Measurements from ENCODE around the gene CAMK2N1.
"Not testable (repeated sequence)": the region's sequence is repeated elsewhere in the genome, so short reads cannot be mapped to it uniquely, and the experiment has no call there.

CAMK2N1 gene

DNA sequence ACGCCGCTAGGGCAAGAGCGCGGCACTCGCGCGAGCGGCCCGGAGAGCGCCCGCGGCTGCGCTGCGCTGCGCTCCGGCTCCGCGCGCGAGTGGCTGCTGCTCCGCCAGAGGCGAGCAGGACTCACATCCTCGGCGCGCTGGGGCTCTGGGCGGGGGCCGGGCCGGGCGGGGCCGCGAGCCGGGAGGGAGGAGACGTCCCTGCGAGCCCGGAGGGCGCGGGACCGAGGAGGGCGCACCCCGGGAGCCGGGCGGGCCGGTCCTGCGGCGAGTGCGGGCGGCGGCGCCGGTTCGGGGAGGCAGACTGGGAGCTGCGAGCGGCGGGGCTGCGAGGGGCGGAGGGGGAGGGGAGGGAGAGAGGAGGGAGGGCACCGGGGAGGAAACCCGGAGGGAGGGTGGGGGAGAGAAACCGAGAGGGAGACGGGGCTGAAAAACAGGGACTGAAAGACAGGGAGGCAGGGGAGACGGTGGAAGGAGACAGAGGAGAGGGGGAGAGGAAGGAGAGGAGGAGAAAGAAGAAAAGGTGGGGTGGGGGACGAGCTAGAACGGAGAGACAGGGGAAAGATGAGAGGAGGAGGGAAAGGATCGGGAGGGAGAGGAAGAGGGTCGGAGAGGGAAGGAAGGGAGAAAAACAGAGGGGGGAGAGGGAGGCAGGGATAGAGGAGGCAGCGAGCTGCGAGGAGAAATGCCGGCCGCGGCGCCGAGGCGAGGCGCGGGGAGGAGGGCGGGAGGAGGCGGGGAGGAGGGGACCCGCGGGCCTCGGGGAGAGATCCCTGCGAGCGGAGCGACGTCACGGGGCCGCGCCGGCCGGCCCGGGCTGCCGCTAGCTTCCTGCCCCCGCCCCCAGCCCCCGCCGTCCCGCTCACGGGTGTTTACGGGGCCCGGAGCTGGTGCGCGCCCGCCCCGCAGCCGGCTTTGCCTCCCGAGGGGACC lies at the start of gene CAMK2N1:
CAMK2N1 (minus strand) TSS at position 684 of the 930 bp plus-strand sequence. CDS start 831 bp downstream, outside the sequence.
- DNase-seq: peak; percentile 61

DNA sequence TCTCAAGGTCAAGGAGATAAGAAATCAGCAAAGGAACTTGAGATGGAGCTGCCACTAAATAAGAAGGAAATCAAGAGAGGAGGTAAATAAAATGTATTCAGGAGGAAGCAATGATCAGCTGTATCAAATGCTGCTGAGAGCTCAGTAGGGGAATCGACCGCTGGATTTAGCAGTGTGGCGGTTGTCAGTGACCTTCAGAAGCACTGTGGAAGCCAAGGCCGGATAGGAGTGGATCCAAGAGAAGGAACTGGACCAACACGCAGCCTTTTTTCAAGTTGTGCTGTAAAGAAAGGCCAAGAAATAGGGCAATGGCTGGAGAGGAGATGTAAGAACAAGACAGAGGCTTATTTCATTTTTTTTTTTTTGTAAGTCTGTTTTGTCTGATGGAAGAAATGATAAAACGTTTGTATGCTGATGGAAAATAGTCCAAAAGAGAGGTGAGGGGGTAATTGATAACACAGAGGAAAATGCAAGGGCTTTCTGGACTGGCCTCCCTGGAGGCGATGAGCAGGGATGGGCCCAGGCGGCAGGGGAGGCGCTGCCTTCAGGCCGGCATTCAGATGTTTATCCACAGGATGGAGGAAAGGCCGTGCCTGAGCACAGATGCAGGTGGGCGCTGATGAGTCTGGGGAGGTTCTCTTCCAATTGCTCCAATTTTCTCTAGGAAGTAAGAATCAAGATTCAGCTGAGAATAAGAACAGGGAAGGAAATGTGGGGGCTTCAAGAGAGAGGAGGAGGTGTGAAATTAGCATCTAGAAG lies 48.8 kb upstream of the CAMK2N1 start:
- DNase-seq: no peak

DNA sequence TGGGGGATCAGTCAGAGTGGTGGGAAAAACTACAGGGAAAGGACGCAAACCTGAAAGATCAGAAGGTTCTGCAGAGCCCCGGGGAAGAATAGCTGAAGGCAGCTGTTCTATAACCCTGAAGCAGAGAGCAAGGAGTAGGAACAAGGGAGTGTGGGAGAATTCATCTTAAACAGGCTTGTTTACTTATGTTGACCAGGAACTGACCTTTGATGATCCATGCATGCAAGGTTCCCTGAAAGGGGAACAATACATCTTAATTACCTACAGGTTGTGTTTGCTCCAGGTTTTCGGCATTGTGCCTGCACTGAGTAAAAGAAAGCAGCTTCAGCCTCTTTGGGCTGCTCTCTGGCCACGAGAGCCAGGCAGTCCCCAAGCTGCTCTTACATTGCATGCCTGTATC lies 47.6 kb upstream of the CAMK2N1 start:
- no peak for DNase-seq

DNA sequence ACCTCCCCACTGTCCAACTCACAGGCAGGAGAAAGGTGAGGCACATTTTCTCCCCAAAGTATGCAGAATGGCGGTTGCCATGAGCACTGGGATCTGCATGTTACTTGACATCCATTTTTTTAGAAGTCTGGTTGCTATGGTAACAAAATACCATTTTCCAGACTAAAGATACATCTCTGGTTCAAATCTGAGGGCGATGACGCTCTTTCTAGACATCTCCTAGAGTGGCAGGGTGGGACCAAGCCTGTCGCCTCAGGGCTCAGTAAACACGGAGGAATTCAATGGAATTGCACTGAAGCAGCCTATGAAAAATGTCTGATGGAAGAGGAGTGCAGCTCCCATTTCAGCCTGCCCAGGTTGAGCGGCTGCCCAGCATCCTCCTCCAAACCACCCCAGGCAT lies 44.9 kb upstream of the CAMK2N1 start:
- peak; percentile 22 for DNase-seq

DNA sequence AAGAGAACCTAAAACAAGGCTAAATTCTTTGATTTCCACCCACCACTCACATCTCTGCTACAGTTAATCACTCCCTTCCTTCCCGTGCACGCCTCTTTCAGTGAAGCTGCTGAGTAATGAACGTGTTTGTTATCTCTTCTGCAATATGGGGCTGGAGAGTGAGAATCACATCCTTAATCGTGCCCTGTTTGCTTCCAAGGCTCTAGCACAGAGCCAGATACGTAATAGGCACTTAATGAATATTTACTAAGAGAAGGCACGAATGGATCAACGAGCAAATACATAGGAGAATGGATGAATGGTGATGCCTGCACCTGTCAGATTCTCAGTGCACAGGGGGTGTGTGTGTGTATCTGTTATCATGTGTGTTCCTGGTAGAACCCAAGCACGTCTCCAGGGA lies 44.3 kb upstream of the CAMK2N1 start:
- peak; percentile 16 for DNase-seq

DNA sequence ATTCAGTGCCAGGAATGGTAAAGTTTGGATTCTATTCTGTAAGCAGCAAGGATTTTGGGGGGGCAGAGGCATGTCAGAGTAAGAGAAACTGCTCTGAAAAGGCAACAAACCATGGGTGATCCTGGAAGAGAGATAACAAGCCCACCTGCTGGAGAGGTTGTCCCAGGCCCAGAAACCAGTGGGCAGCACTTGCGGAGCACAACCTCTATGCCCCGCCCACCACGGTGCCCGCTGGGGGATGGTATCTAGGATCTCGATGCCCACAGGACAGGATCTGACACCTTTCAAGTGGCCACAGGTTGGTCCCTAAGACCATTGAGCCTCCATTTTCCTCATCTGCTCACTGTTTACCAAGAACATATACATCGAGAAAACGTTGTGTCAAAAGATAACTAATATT lies 42.2 kb upstream of the CAMK2N1 start:
- DNase-seq: no peak

DNA sequence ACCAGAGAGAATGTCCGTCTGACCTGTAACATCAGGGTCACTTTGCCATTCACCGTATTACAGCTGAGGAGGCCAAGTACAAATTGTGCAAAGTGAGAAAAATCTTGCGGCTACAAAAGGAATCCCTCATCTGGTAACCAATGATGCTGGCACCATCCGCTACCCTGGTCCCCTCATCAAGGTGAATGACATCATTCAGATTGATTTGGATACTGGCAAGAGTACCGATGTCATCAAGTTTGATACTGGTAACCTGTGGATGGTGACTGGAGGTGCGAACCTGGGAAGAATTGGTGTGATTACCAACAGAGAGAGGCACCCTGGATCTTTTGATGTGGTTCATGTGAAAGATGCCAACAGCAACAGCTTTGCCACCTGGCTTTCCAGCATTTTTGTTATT lies 40.3 kb upstream of the CAMK2N1 start:
- no peak for DNase-seq

DNA sequence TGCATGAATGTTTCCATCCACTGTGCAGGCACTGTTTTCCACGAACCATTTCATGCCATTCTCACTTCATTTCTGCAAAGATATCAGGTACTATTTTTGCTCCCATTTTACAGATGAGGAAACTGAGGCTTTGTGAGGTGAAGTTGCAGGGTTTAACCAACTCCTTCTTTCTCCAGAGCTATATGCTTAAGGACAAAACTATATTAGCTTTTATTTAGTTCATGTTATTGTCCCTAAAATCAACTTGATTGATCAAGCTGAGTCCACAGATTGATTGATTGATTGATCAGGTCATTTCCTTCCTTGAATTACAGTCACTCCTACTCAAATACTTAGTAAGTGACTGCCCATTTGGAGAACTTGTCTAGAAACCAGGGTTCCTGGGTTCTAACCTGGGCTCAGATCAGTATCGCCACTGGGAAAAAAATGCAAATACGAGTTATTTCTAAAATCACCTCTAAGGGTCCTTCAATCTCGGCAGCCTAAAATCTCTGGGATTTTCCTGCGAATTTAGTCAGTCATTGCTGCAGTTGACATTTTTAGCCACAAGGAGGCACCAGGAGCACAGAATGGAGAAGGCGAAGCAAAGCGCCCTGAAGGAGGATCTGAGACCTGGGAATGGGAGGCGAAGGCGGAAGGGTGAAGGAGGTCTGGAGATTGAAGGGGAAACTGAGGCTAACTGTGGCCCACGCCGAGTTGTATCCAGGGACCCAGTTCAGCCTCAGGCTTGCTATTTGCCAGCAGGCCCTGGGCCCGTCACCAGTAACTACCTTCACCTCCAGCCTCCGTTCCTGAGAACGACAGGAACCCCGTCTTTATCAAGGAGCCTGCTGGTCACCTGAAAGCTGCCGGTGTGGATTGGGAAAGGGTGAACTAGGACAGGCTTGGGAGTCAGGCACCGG lies 36.2 kb upstream of the CAMK2N1 start:
- DNase-seq: peak; percentile 60

DNA sequence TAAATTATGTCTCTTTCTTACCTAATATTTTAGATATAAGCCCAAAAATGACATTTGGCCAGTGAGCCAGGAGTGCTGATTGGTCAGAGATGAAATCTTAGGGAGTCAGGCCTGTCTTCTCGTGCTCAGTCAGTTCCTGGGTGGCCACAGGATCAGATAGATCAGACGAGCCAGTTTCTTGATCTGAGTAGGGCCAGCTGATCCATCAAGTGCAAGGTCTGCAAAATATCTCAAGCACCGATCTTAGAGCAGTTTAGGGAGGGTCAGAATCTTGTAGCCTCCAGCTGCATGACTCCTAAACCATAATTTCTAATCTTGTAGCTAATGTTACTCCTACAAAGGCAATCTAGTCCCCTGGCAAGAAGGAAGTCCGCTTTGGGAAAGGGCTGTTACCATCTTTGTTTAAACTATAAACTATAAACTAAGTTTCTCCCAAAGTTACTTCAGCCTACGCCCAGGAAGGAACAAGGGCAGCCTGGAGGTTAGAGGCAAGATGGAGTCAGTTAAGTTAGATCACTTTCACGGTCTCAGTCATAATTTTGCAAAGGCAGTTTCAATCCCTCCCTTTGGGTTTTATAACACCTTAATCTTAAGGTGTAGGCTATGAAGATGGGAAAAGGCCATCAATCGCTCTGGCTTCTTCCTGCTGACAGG lies 33.7 kb upstream of the CAMK2N1 start:
- not testable (repeated sequence) for DNase-seq

DNA sequence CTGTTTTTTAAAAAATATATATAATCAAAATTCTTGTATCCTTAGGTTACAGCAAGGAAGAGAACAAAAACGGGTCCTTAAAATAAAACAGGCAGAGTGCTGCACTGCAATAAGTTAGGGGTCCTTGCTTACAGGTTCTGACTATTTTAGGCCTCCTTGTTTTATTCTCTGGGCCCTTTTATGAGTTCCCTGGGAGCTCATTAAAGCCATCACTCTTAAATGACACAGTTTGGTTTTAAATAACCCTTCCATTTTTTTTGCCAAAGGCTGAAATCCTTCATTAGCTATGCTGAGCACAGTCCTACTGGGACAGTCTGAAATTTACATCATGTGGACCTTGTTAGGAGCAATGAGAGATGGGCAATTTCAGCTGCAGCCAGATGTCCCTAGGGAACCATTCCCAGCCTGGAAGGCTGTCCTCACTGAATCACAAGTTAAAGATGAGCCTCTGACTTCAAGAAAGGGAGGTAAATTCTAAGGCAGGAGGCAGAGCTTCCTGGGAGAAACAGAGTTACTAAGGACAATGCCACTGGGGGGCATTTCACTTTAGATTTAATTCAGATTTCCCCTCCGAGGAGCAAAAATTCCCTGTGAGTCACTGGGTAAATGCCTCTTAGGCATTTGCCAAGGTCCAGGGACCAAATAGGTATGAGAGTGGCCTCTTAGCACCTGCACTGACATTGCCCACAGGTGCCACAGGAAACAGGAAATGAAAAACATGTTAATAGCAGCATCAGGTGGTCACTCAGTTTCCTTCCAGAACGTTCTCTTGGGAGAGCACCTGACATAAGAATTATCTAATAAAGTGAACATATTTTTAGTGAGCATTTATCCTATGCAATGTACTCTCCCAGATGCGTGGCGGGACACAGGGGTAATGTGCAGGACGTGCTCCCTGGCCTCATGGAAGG lies 25.8 kb upstream of the CAMK2N1 start:
- DNase-seq: no peak

DNA sequence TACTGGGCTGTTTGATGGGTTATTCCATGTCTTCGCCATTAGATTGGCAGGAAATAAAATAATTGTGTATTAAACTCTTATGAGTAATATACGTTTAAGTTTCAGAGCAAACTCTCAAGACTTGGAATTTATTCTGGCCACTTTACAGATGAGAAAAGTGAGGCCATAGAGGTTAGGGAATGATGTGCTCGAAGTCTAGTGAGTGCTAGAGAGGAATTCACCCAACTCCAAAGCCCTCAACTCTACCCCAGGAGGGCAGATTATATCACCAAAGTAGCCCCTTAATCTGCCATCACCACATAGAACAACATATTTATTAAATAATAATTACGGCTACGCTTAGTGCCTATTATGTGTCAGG lies 22.4 kb upstream of the CAMK2N1 start:
- no peak for DNase-seq

DNA sequence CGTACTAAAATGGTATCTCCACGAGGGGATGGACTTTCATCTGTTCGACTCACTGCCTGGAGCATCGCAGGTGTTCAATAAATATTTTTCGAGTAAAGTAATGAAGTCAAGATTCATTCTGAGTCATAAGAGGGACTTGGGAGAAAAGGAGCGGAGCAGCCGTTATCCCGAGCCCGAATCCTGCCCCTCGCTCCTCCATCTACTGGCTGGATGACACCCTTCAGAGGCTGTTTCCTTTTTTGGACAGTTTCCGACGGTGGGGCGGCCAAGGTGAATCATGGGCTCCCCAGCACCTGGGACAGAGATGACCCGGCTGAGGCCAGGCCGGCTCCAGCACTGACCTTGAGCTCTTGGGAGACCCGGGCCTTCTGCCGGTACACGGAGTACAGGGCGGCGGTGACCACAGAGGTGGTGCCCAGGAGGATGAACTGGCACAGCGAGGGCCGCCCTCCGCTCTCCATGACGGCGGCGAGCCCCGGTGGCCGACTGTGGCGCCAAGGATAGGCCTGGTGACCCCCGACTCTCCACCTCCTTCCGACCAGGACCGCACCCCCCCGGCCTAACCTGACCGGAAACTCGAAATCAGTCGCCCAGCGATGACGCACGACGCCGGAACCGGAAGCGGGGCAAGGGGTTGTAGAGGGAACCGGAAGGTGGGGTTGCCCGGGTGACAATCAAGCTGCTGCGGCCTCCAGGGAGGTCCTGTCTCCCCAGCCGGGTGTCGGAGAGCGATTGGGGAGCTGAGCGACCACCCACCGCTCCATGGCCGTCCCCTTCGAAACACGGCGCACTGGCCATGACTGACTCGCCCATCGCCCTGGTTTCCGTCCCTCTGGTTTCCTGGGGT lies 21.8 kb upstream of the CAMK2N1 start, which contains the start of gene MUL1:
MUL1 (minus strand) TSS at position 588 of the 847 bp plus-strand sequence; CDS start at position 461, 127 bp downstream.
- DNase-seq: peak; percentile 89

DNA sequence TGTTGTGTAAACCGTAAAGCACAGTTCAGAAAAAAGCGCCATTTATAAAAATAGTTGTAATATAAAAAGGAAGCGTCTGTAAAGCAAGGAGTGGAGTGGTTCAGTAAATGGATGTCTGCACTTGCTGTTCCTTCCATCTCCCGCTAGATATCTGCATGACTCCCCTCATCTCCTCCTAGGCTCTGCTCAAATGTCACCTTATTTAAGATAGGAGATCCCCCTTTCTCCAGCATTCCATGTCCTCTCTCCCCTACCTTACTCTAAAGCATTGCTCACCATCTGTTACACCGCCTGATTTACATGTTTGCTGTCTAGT lies 21.2 kb upstream of the CAMK2N1 start:
- DNase-seq: no peak

DNA sequence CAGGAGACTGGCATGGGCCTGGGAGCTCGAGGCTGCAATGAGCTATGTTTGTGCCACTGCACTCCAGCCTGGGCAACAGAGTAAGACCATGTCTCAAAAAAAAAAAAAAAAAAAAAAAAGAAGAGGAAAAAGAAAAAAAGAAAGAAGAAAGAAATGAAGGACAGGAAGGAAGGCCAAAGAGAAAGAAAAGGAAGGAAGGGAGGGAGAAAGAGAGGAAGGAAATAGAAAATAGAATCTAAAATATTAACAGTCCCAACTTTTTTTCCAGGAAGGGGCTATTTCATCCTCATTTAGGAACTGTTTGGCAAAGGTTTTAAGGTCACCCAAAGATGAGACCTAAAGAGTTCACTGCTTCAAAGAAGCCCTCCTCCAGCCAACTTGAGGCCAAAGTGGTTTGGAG lies 19.5 kb upstream of the CAMK2N1 start:
- no peak for DNase-seq

DNA sequence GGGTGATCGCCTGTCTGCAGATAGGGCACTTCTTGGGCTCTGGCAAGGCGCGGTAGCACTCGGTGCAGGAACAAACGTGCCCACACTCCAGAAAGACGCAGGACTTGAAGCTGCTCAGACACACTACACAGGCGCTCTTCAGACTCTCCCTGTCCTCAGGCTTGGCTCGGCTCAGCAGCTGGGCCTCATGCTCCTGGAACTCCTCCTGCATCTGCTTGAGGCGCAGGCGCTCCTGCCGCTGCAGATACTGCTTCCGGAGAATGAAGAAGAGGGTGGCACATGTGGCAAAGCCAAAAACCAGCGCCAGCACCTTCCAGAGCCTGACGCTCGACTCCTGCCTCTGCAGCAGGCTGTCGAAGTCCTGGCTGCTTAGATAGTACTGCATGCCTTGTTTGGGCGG lies 14.7 kb upstream of the CAMK2N1 start:
- no peak for DNase-seq

DNA sequence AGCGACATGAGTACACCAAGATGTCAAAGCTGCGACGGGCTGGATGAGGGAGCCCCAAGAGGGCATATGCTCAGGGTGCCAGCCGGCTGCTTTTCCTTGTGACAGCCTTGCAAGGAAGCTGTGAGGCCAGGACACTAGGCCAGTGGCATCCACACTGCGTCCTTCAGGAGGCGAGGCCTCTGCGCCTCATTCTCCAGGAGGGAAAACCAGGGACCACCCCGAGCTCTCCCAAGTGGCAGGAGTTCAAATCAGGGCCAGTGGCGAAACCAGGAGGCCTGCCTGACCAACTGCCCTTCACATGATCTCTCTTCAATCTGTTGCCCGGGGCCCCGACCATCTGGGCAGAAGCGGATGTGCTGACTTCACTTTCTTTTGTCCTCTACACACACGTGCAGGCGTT lies 13.7 kb upstream of the CAMK2N1 start:
- no peak for DNase-seq

DNA sequence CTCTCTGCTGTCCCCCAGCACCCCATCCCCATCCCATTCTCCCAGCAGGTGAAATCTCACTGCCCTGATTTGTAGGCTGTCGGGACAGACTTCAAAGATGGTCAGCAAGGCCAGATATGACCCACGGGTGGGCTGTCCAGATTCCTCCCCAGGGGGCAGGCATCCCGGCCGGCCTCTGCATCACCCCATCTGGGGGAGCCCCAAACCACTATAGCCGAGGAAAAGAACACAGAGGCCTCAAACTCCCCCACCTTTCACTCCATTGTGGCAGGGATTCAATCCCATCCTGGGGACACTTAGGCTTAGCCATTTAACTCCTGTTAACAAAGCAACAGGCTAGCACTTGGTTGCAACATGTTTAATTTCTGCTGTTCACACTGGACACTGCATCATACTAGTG lies 13.1 kb upstream of the CAMK2N1 start:
- DNase-seq: no peak

DNA sequence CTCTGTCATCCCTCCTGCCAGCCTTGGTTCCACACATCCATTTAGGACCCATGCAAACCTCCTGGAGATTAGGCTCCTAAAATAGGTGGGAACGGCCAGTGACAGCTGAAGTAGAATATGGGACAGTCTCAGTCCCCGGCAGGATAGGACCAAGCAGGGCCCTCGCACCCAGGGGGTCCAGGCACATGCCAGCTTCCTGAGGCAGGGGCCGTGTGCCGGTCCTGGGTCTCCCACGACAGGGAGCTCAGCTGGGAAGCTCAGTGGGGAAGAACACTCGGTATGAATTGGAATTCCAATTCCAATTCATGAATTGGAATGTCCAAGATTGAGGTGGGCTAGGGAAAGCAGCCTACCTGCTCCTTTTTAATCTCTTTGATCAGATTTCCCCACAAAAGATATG lies 12.1 kb upstream of the CAMK2N1 start:
- no peak for DNase-seq

DNA sequence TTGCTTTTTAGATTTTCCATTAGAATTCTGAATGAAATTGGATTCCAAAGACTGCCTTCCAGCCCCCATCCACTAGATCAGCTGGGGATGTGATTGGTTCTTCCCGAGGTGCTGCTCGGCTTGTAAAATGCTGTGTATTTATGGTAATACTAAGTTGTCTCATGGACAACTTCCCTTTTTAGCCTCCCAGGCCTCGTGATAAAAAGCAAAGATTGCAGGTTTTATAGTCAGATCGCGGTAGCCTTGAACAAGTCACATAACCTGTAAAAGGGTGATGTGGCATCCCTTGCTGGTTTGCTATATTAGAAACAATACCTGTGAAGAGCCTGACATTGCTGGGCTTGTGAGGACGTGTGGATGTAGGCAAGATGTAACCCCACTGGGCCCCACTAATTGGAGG lies 11.5 kb upstream of the CAMK2N1 start:
- DNase-seq: no peak

DNA sequence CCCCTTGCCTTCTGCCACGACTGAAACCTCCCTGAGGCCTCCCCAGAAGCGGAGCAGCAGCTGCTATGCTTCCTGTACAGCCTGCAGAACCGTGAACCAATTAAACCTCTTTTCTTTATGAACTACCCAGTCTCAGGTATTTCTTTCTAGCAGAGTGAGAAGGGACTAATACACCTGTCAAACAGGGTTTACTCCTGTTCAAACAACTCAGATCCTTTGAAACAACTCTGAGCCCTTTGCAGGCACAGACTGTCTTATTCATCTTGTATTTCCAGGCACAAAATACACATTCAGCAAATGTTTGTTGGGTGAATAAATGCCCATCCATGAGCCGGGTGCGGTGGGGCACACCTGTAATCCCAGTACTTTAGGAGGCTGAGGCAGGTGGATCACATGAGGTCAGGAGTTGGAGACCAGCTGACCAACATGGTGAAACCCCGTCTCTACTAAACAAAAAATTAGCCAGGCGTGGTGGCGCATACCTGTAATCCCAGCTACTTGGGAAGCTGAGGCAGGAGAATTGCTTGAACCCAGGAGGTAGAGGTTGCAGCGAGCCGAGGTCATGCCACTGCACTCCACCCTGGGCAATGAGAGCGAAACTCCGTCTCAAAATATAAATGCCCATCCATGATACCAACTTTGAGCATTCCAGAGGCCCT lies 10.8 kb upstream of the CAMK2N1 start:
- not testable (repeated sequence) for DNase-seq

Data from COR-L47 (cell line).